Transverse colon (tissue), 4 donors: Measurements from ENCODE around the gene LRRC8A. TPM values are rescaled to one million over a fixed set of nuclear protein-coding genes. Genes with fewer than 3 reads are reported as not detected.
A peak's percentile ranks its signal among the peaks of the same experiment; 100 is the strongest.

Experiments
- DNase-seq: peaks from one replicate; pipeline ENCODE4 v3.0.0-alpha.2; 2019
- H3K27ac ChIP-seq, 4 donors: fragments of 200-600 bp; sonication (generic); 2 replicates each; pipeline ENCODE4 v1.5.1; 2016 to 2018; ENCODE audit warnings: inconsistent platforms in 4 of 4
- H3K27me3 ChIP-seq: fragments of 200-600 bp; sonication (generic); 2 replicates; pipeline ENCODE4 v1.5.1; 2017; ENCODE audit warnings: inconsistent platforms
- H3K36me3 ChIP-seq, 4 donors: fragments of 200-600 bp; sonication (generic); 2 replicates each; pipeline ENCODE4 v1.5.1; 2017 to 2019; ENCODE audit warnings: inconsistent platforms in 4 of 4
- H3K4me1 ChIP-seq, 4 donors: fragments of 200-600 bp; sonication (generic); 2 replicates each; pipeline ENCODE4 v1.5.1; 2017 to 2020; ENCODE audit warnings: inconsistent platforms in 4 of 4
- H3K4me3 ChIP-seq, 4 donors: fragments of 200-600 bp; sonication (generic); 1 replicate in 1 of 4; 2 replicates in 3 of 4; pipeline versions ENCODE4 v1.5.1 to v1.6.1; 2017 to 2019; ENCODE audit warnings: inconsistent platforms in 4 of 4
- H3K9me3 ChIP-seq, 2 donors: fragments of 200-600 bp; sonication (generic); 2 replicates each; pipeline ENCODE4 v1.5.1; 2017 to 2019; ENCODE audit warnings: inconsistent platforms in 2 of 2
- CTCF ChIP-seq, 5 experiments: fragments of 200-600 bp in 3 of 5; fragments of 450-650 bp in 2 of 5; sonication (generic) in 3 of 5; IDR thresholded peaks; 1 replicate in 2 of 5; 2 replicates in 3 of 5; pipeline ENCODE4 v1.5.1; 2016 to 2017; ENCODE audit warnings: antibody characterized with exemption in 5 of 5, inconsistent platforms in 3 of 5, mild to moderate bottlenecking in 2 of 5, moderate library complexity in 1 of 5
- EP300 ChIP-seq: sonication (generic); formaldehyde crosslinking; IDR thresholded peaks from one replicate; pipeline ENCODE4 v1.6.1; 2017; ENCODE audit warnings: antibody characterized with exemption, low read depth
- POLR2A ChIP-seq: fragments of 450-650 bp; IDR thresholded peaks from one replicate; pipeline ENCODE4 v1.6.1; 2016; ENCODE audit warnings: antibody characterized with exemption, mild to moderate bottlenecking, moderate library complexity
- POLR2AphosphoS5 ChIP-seq, 3 donors: sonication (generic); formaldehyde crosslinking; IDR thresholded peaks; one replicate each; pipeline ENCODE4 v1.6.1; 2016; ENCODE audit warnings: antibody characterized with exemption in 3 of 3
- WGBS, 2 donors: methylation state at CpG; one replicate each; pipeline ENCODE4 v1.1.5; 2018; ENCODE audit warnings: low coverage in 1 of 2; 5-methylcytosine and 5-hydroxymethylcytosine counted together
- in situ Hi-C, 4 donors: fragments of 200-750 bp; cut with MboI; loops; one replicate each; pipeline versions ENCODE4 v1.15.0 to v1.15.1; 2017; ENCODE audit warnings: low sequenced_read_pairs in 3 of 4, low pct_ligation_motif_present in 1 of 4, low pct_unique_long_range_greater_than_20kb in 1 of 4
- intact Hi-C: fragments of 100-400 bp; cut with DNase I; formaldehyde crosslinking; loops from one replicate; pipeline ENCODE4 v1.15.1; 2023; ENCODE audit warnings: low total_unique reads
- total RNA-seq, 4 donors: library from RNA; depleted of rRNA; stranded (reverse); fragments of >200 nt; gene quantifications; one replicate each; pipeline ENCODE4 v1.1.0, GENCODE V29; 2016

LRRC8A gene
- total RNA-seq, 4 donors from 2014 or later, result 29.4 to 116 (median 35.5) TPM

GRCh38 chr9:128892221-128892921, 10.4 kb downstream of the LRRC8A start:
- Histone ChIP-seq H3K27me3 (no peaks in the 10 kb centered on the region), H3K36me3 (peaks cover 0 to 16% (median 4%) of the 10 kb centered on the region in 4 donors)

GRCh38 chr9:128893354-128893753, 11.4 kb downstream of the LRRC8A start:
- no peak for DNase-seq
- no peak for TF ChIP-seq POLR2A
- in situ Hi-C loops, result no loop called here
- Histone ChIP-seq H3K27me3 (no peaks in the 10 kb centered on the region), H3K4me3 (no peak overlapping the region), H3K36me3 (peaks cover 0 to 16% (median 4%) of the 10 kb centered on the region in 4 donors), H3K9me3 (no peaks in the 10 kb centered on the region), H3K4me1 (peaks cover 21 to 41% (median 25%) of the 10 kb centered on the region in 4 donors), H3K27ac (peak overlapping the region; percentile 84 to 87 (median 86))
- intact Hi-C loops, result no loop called here
- 72% methylated on average over 8 of the region's 8 CpGs; no CpG with 5 or more reads in 1 of the 2 donors for WGBS, 2 donors

More at GRCh38 chr9:128892221-128892921, 10.4 kb downstream of the LRRC8A start:
- H3K27ac ChIP-seq, result peak overlapping the region; percentile 84 to 87 (median 86)
- H3K4me3 ChIP-seq, result peak overlapping the region in 1 of 4 donors; percentile 21
- intact Hi-C loops (no loop called here), in situ Hi-C loops (no loop called here)
- no peaks in the 10 kb centered on the region for H3K9me3 ChIP-seq
- TF ChIP-seq POLR2AphosphoS5 (IDR thresholded peaks at IDR 0.05), result peak; percentile 70 to 81 (median 79)
- no peak for TF ChIP-seq EP300
- peak; percentile 58 for TF ChIP-seq POLR2A
- TF ChIP-seq CTCF (IDR thresholded peaks at IDR 0.05), result no peak
- H3K4me1 ChIP-seq, result peaks cover 21 to 45% (median 31%) of the 10 kb centered on the region in 4 donors
- peak; percentile 89 for DNase-seq
- WGBS, 2 donors, result 45% methylated on average over 13 of the region's 17 CpGs; no CpG with 5 or more reads in 1 of the 2 donors

- no peak for DNase-seq
- WGBS, 2 donors, result 64 to 69% methylated on average over 2 of the region's 2 CpGs
- Histone ChIP-seq H3K27me3 (no peaks in the 10 kb centered on the region), H3K9me3 (no peaks in the 10 kb centered on the region), H3K4me1 (peaks cover 25 to 48% (median 28%) of the 10 kb centered on the region in 4 donors), H3K4me3 (no peak overlapping the region), H3K36me3 (peaks cover 0 to 16% (median 4%) of the 10 kb centered on the region in 4 donors), H3K27ac (no peak overlapping the region)
- intact Hi-C loops, result no loop called here
- TF ChIP-seq POLR2A, result no peak
- no peak for TF ChIP-seq EP300
- TF ChIP-seq CTCF (IDR thresholded peaks at IDR 0.05), result no peak
- TF ChIP-seq POLR2AphosphoS5 (IDR thresholded peaks at IDR 0.05), result no peak
- in situ Hi-C loops, result no loop called here
Measured at GRCh38 chr9:128894764-128895163, 12.8 kb downstream of the LRRC8A start.

- DNase-seq, result no peak
- Histone ChIP-seq H3K4me1 (peaks cover 25 to 52% (median 28%) of the 10 kb centered on the region in 4 donors), H3K36me3 (peaks cover 0 to 16% (median 4%) of the 10 kb centered on the region in 4 donors), H3K27me3 (no peaks in the 10 kb centered on the region), H3K9me3 (no peaks in the 10 kb centered on the region), H3K27ac (no peak overlapping the region), H3K4me3 (no peak overlapping the region)
- 86% methylated on average over 4 of the region's 4 CpGs; no CpG with 5 or more reads in 1 of the 2 donors for WGBS, 2 donors
- intact Hi-C loops, result no loop called here
- TF ChIP-seq POLR2AphosphoS5 (IDR thresholded peaks at IDR 0.05) (no peak), EP300 (no peak), POLR2A (no peak), CTCF (IDR thresholded peaks at IDR 0.05) (no peak)
- in situ Hi-C loops, result no loop called here
Measured at GRCh38 chr9:128895556-128895955, 13.6 kb downstream of the LRRC8A start.
